HepG2 (cell line): ENCODE results near the gene ISG20L2. TPM values are rescaled to one million over a fixed set of nuclear protein-coding genes. Genes with fewer than 3 reads are reported as not detected.

Experiments used
- CBFB ChIP-seq: sonication (generic); formaldehyde crosslinking; IDR thresholded peaks from 2 replicates; pipeline ENCODE4 v1.4.0; 2020; ENCODE audit warnings: missing genetic modification reagents
- DDIT3 ChIP-seq: sonication (generic); formaldehyde crosslinking; IDR thresholded peaks from 2 replicates; pipeline ENCODE4 v1.4.0; 2020; ENCODE audit warnings: mild to moderate bottlenecking, missing genetic modification reagents
- GLI4 ChIP-seq: sonication (generic); formaldehyde crosslinking; IDR thresholded peaks from 2 replicates; pipeline ENCODE4 v1.5.1; 2020; ENCODE audit warnings: missing genetic modification reagents, mild to moderate bottlenecking, moderate library complexity, borderline replicate concordance
- KLF15 ChIP-seq: sonication (generic); formaldehyde crosslinking; IDR thresholded peaks from 2 replicates; pipeline ENCODE4 v1.8.1; 2023; ENCODE audit warnings: borderline replicate concordance, mild to moderate bottlenecking, inconsistent platforms, missing genetic modification reagents, mixed read lengths
- NPAS2 ChIP-seq: sonication (generic); formaldehyde crosslinking; IDR thresholded peaks from 2 replicates; pipeline ENCODE4 v1.8.0; 2022; ENCODE audit warnings: mild to moderate bottlenecking, missing genetic modification reagents, borderline replicate concordance
- REL ChIP-seq: sonication (generic); formaldehyde crosslinking; conservative IDR thresholded peaks from 2 replicates; pipeline ENCODE4 v1.8.0; 2022; ENCODE audit warnings: mild to moderate bottlenecking, missing genetic modification reagents, moderate library complexity
- SALL1 ChIP-seq: sonication (generic); formaldehyde crosslinking; IDR thresholded peaks from 2 replicates; pipeline ENCODE4 v1.8.0; 2022; ENCODE audit warnings: mild to moderate bottlenecking, missing genetic modification reagents
- SKI ChIP-seq: fragments of 450-650 bp; IDR thresholded peaks from one replicate; pipeline ENCODE4 v1.6.1; 2018; ENCODE audit warnings: mild to moderate bottlenecking; ENCODE audit not compliant: partially characterized antibody
- ZKSCAN1 ChIP-seq: fragments of 150-350 bp; IDR thresholded peaks from 2 replicates; pipeline ENCODE4 v1.6.1; 2014; ENCODE audit warnings: low read length
- ZNF33B ChIP-seq: sonication (generic); formaldehyde crosslinking; IDR thresholded peaks from 2 replicates; pipeline ENCODE4 v1.5.1; 2020; ENCODE audit warnings: mild to moderate bottlenecking, missing genetic modification reagents
- ZNF678 ChIP-seq: sonication (generic); formaldehyde crosslinking; IDR thresholded peaks from 2 replicates; pipeline ENCODE4 v1.4.0; 2020; ENCODE audit warnings: mild to moderate bottlenecking, missing genetic modification reagents
- ZSCAN9 ChIP-seq: IDR thresholded peaks from 2 replicates; pipeline ENCODE4 v1.6.1; 2016; ENCODE audit warnings: borderline replicate concordance
- polyA plus RNA-seq, 8 experiments: library from polyadenylated mRNA; depleted of rRNA in 3 of 8; stranded (reverse) in 7 of 8; unstranded in 1 of 8; fragments of >200 nt; fragmentation: Illumina TruSeq in 4 of 8; extraction: Trizol in 4 of 8; gene quantifications; 2 replicates each; pipeline versions ENCODE4 v1.2.1 to v1.2.3, GENCODE V29; 2011 to 2016; ENCODE audit warnings: low read depth in 4 of 8, missing spikeins in 1 of 8, mixed read lengths in 1 of 8; ENCODE audit not compliant: insufficient read depth in 1 of 8
- total RNA-seq, 5 experiments: library from RNA; depleted of rRNA; stranded (reverse); fragments of >200 nt; fragmentation: Illumina TruSeq; extraction: Trizol; gene quantifications; 2 replicates each; pipeline ENCODE4 v1.2.3, GENCODE V29; 2016; ENCODE audit warnings: low read depth in 1 of 5
- TF ChIP-seq, protein P1 (sequence below): sonication (generic); formaldehyde crosslinking; IDR thresholded peaks from 2 replicates; pipeline ENCODE4 v1.5.0; 2020; ENCODE audit warnings: mild to moderate bottlenecking, missing genetic modification reagents, borderline replicate concordance
- TF ChIP-seq, protein P2 (sequence below): IDR thresholded peaks from 2 replicates; pipeline ENCODE4 v1.6.1; 2012; ENCODE audit warnings: low read length, improper control_type of control experiment
- TF ChIP-seq, protein P3 (sequence below): sonication (generic); formaldehyde crosslinking; IDR thresholded peaks from 2 replicates; pipeline ENCODE4 v1.8.0; 2022; ENCODE audit warnings: missing genetic modification reagents, mild to moderate bottlenecking, moderate library complexity, borderline replicate concordance

The ISG20L2 gene
- total and polyA plus RNA-seq, 2 of the 13 experiments (the other 11 are each of a cell fraction or from before 2014, with no cell fraction given), result 19.8 to 21.3 TPM

DNA sequence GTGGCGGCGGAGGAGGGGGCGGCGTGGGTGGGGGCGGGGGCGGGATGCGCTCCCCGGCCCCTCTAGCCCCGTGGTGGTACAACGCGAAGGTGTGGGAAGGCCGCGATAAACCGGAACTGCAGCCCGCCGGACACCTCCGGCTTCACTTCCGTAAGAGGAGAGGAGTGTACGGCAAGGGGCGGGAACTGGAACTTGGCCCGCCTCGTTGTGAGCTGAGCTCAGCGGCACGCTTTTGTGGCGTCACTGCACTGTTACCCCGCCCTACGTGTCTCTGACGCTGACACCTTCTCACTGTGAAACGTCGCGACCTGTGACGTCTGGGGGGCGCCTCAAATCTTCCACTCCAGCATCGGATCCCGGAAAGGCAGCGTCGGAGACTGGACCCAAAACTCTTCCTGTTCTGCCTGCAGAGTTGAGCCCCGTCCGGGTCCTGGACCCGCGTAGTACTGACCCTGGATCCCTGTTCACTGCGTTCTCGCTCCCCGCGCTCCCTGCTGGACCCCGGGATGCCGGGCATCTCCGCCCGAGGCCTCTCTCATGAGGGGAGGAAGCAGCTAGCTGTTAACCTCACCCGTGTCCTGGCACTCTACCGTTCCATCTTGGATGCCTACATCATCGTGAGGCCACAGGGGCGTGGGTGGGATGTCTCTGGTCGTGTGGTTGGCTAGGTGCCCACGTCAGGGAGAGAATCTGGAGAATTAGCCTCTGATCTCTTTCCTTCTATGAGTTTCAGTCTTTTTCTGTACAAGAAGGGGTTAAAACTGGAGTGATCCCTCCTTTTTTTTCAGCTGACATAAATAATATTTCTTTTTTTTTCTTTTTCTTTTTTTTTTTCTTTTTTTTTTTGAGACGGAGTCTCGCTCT lies at the start of gene ISG20L2 (continued):
- TF ChIP-seq, protein P1, sequence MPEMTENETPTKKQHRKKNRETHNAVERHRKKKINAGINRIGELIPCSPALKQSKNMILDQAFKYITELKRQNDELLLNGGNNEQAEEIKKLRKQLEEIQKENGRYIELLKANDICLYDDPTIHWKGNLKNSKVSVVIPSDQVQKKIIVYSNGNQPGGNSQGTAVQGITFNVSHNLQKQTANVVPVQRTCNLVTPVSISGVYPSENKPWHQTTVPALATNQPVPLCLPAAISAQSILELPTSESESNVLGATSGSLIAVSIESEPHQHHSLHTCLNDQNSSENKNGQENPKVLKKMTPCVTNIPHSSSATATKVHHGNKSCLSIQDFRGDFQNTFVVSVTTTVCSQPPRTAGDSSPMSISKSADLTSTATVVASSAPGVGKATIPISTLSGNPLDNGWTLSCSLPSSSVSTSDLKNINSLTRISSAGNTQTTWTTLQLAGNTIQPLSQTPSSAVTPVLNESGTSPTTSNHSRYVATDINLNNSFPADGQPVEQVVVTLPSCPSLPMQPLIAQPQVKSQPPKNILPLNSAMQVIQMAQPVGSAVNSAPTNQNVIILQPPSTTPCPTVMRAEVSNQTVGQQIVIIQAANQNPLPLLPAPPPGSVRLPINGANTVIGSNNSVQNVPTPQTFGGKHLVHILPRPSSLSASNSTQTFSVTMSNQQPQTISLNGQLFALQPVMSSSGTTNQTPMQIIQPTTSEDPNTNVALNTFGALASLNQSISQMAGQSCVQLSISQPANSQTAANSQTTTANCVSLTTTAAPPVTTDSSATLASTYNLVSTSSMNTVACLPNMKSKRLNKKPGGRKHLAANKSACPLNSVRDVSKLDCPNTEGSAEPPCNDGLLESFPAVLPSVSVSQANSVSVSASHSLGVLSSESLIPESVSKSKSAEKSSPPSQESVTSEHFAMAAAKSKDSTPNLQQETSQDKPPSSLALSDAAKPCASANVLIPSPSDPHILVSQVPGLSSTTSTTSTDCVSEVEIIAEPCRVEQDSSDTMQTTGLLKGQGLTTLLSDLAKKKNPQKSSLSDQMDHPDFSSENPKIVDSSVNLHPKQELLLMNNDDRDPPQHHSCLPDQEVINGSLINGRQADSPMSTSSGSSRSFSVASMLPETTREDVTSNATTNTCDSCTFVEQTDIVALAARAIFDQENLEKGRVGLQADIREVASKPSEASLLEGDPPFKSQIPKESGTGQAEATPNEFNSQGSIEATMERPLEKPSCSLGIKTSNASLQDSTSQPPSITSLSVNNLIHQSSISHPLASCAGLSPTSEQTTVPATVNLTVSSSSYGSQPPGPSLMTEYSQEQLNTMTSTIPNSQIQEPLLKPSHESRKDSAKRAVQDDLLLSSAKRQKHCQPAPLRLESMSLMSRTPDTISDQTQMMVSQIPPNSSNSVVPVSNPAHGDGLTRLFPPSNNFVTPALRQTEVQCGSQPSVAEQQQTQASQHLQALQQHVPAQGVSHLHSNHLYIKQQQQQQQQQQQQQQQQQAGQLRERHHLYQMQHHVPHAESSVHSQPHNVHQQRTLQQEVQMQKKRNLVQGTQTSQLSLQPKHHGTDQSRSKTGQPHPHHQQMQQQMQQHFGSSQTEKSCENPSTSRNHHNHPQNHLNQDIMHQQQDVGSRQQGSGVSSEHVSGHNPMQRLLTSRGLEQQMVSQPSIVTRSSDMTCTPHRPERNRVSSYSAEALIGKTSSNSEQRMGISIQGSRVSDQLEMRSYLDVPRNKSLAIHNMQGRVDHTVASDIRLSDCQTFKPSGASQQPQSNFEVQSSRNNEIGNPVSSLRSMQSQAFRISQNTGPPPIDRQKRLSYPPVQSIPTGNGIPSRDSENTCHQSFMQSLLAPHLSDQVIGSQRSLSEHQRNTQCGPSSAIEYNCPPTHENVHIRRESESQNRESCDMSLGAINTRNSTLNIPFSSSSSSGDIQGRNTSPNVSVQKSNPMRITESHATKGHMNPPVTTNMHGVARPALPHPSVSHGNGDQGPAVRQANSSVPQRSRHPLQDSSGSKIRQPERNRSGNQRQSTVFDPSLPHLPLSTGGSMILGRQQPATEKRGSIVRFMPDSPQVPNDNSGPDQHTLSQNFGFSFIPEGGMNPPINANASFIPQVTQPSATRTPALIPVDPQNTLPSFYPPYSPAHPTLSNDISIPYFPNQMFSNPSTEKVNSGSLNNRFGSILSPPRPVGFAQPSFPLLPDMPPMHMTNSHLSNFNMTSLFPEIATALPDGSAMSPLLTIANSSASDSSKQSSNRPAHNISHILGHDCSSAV (CRISPR knock-in tag), result no peak
- TF ChIP-seq SKI (no peak), ZSCAN9 (CRISPR knock-in tag) (no peak; the same call in 1 of the 2 replicates), SALL1 (peak; percentile 66), KLF15 (CRISPR knock-in tag) (no peak), ZKSCAN1 (no peak), ZNF678 (CRISPR knock-in tag) (no peak), ZNF33B (no peak), REL (CRISPR knock-in tag) (no peak), DDIT3 (CRISPR knock-in tag) (no peak), NPAS2 (CRISPR knock-in tag) (no peak), GLI4 (CRISPR knock-in tag) (no peak), CBFB (no peak)
- TF ChIP-seq, protein P2, sequence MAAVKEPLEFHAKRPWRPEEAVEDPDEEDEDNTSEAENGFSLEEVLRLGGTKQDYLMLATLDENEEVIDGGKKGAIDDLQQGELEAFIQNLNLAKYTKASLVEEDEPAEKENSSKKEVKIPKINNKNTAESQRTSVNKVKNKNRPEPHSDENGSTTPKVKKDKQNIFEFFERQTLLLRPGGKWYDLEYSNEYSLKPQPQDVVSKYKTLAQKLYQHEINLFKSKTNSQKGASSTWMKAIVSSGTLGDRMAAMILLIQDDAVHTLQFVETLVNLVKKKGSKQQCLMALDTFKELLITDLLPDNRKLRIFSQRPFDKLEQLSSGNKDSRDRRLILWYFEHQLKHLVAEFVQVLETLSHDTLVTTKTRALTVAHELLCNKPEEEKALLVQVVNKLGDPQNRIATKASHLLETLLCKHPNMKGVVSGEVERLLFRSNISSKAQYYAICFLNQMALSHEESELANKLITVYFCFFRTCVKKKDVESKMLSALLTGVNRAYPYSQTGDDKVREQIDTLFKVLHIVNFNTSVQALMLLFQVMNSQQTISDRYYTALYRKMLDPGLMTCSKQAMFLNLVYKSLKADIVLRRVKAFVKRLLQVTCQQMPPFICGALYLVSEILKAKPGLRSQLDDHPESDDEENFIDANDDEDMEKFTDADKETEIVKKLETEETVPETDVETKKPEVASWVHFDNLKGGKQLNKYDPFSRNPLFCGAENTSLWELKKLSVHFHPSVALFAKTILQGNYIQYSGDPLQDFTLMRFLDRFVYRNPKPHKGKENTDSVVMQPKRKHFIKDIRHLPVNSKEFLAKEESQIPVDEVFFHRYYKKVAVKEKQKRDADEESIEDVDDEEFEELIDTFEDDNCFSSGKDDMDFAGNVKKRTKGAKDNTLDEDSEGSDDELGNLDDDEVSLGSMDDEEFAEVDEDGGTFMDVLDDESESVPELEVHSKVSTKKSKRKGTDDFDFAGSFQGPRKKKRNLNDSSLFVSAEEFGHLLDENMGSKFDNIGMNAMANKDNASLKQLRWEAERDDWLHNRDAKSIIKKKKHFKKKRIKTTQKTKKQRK, result no peak
- TF ChIP-seq, protein P3, sequence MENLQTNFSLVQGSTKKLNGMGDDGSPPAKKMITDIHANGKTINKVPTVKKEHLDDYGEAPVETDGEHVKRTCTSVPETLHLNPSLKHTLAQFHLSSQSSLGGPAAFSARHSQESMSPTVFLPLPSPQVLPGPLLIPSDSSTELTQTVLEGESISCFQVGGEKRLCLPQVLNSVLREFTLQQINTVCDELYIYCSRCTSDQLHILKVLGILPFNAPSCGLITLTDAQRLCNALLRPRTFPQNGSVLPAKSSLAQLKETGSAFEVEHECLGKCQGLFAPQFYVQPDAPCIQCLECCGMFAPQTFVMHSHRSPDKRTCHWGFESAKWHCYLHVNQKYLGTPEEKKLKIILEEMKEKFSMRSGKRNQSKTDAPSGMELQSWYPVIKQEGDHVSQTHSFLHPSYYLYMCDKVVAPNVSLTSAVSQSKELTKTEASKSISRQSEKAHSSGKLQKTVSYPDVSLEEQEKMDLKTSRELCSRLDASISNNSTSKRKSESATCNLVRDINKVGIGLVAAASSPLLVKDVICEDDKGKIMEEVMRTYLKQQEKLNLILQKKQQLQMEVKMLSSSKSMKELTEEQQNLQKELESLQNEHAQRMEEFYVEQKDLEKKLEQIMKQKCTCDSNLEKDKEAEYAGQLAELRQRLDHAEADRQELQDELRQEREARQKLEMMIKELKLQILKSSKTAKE (CRISPR knock-in tag), result no peak
